22Rv1 (cell line): ENCODE results near the gene GRIA1.

Experiments used
- ZFX ChIP-seq: fragments of 450-650 bp; IDR thresholded peaks from 2 replicates; pipeline ENCODE4 v1.6.1; 2017; ENCODE audit warnings: antibody characterized with exemption, borderline replicate concordance
- TF ChIP-seq, protein P1 (sequence below): fragments of 450-650 bp; IDR thresholded peaks from 2 replicates; pipeline ENCODE4 v1.5.1; 2017; ENCODE audit warnings: mild to moderate bottlenecking

DNA sequence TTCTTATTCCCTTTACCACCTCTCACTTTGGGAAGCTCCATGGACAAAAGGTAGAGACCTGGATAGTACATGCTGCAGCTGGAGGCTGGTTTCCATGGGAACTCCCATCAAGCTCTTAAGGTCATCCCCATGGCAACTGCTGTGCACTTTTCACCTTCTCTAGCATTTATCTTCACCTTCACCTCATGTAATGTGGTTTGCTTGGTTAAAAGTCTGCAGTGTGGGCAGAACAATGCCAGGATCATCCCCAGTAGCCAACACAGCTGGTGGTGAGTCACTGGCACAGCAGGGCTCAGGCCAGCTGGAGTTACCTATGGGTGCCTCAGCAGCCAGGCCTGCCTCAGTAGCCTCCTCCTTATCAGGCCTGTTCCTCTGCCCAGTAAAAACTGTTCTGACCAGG lies 210.5 kb downstream of the GRIA1 start:
- TF ChIP-seq ZFX = no peak
- TF ChIP-seq, protein P1, sequence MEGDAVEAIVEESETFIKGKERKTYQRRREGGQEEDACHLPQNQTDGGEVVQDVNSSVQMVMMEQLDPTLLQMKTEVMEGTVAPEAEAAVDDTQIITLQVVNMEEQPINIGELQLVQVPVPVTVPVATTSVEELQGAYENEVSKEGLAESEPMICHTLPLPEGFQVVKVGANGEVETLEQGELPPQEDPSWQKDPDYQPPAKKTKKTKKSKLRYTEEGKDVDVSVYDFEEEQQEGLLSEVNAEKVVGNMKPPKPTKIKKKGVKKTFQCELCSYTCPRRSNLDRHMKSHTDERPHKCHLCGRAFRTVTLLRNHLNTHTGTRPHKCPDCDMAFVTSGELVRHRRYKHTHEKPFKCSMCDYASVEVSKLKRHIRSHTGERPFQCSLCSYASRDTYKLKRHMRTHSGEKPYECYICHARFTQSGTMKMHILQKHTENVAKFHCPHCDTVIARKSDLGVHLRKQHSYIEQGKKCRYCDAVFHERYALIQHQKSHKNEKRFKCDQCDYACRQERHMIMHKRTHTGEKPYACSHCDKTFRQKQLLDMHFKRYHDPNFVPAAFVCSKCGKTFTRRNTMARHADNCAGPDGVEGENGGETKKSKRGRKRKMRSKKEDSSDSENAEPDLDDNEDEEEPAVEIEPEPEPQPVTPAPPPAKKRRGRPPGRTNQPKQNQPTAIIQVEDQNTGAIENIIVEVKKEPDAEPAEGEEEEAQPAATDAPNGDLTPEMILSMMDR = no peak
